GM18873 (cell line): ENCODE results near the gene ATG16L2.
"Not testable (repeated sequence)": the region's sequence is repeated elsewhere in the genome, so short reads cannot be mapped to it uniquely, and the experiment has no call there.

Source experiments
- ATAC-seq: cut with Tn5 transposase; IDR thresholded peaks from one replicate; pipeline ENCODE4 v1.9.1; 2021; ENCODE audit warnings: mild to moderate bottlenecking, moderate library complexity, moderate number of reproducible peaks; ENCODE audit not compliant: unreplicated experiment, low FRiP score

Gene ATG16L2

DNA sequence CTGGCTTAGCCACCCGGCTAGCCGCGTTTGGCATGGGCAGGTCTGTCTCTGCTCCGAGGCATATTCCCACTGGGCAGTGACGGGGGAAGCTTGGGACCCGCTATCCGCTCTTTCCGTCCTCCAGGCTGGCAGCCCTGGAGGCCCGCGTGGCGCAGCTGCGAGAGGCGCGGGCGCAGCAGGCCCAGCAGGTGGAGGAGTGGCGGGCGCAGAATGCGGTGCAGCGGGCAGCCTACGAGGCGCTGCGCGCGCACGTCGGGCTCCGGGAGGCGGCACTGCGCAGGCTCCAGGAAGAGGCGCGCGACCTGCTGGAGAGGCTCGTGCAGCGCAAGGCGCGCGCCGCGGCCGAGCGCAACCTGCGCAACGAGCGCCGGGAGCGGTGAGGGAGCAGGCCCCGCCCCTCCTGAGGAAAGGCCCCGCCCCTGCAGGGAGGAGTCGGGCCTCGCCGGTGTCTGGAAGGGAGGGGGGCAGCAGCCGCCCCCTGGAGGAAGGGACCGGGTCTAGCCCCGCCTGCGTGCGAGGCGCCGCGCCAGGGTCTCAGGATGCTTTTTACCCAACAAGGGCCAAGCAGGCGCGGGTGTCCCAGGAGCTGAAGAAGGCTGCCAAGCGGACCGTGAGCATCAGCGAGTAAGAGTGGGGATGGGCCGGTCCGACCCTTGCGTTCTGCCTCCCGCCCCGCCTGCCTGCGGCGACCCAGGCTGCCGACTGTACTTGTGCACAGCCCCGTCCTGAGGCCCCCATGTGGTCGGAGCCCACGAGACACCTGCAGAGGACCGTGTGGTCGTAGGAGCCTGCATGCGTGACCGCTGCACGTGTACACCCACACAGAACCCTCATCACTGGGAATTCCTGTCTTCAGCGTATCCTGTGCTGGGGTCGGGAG lies 7.9 kb downstream of the ATG16L2 start:
- no peak for ATAC-seq

DNA sequence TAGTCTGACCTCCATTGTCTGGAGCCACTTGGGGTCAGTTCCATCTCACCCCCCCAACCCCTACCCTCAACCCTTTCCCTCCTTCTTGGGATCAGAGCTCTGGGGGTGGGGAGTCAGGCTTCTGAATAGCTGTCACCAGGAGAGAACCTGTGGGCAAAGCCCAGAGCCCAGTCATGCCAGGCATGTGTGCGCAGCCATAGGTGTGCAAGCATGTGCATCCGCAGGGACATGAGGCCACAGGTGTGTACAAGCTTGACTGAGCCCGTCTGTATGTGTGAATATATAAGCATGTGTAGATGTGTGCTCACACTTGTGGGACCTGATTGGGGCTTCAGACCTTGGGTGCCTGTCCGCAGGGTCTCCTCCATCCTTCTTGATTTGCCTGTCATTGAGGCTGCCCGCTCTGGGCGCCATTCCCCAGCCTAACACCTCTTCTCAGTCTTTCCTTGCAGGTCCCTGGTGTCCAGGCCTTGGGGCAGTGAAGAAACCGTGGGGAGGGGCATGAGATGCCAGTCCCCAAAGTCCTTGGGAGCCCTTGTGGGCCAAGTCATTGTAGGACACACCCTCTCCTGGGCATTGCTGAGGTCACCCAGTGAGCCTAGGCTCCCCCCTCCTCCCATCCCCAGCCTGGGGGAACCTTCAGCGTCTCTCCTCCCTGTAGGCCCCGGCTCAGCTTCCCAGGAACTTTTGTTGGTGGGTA lies 9.0 kb downstream of the ATG16L2 start:
- no peak for ATAC-seq

DNA sequence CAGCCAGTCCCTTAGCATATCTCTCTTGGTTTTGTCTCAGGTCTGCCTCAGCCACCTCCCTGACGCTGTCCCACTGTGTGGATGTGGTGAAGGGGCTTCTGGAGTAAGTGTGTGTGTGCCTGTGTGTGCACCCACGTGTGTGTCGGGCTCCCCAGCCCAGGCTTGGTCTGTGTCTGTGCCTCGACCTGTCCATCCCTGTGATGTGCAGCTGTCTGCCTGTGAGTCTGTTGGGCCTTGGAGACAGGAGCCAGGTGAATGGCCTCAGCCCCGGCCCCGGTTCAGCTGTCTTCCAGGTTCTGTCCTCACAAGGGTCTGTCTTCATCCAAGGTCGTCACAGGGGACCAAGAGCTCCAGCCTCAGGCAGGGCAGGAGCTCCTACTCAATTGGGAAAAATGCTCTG lies 9.8 kb downstream of the ATG16L2 start:
- no peak for ATAC-seq

DNA sequence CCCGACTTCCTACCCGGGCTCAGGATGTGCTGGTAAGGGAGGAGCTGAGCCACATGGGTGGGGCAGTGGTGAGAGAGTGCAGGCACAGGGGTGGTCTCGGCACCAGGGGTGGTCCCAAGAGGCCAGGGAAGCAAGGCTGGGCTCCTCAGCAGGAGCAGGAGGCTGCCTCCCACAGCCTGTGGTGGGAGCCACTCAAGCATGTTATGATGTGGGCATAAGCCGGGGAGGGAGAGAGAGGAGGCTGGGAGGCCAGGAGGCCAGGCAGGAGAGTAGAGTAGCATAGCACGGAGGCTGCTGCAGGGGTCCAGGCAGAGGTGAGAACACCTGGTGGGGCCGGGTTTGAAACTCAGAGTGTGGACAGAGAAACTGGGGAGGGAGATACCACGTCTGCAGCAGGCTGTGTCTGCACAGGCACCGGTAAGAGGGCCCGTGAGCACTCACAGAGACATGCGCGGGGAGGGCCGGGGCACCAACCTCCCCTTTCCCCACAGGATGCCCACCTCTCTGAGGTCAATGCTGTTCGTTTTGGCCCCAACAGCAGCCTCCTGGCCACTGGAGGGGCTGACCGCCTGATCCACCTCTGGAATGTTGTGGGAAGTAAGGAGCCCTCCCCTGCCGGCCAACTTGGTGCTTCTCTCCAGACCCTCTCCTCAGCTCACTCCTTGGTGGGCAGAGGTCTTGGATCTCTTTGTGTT lies 10.7 kb downstream of the ATG16L2 start:
- ATAC-seq = no peak

DNA sequence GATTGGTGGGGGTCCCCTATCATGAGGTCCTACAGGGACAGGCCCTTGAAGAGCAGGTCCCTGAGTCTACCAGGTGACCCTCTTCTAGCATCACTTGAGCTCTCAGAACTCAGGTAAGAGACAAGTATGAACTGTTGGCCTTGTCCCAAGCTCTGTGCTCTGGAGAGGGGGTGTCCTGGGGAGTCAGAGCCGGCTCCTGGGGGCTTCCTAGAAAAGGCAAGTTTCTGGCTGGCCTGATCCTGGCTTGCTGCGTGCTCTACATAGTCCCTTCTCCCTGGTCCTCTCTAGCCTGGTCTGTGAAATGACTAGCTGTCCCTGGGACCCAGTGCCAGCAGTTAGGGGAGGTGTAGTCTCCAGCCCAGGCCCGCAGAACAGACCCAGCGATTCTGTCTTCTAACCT lies 11.4 kb downstream of the ATG16L2 start:
- no peak for ATAC-seq

DNA sequence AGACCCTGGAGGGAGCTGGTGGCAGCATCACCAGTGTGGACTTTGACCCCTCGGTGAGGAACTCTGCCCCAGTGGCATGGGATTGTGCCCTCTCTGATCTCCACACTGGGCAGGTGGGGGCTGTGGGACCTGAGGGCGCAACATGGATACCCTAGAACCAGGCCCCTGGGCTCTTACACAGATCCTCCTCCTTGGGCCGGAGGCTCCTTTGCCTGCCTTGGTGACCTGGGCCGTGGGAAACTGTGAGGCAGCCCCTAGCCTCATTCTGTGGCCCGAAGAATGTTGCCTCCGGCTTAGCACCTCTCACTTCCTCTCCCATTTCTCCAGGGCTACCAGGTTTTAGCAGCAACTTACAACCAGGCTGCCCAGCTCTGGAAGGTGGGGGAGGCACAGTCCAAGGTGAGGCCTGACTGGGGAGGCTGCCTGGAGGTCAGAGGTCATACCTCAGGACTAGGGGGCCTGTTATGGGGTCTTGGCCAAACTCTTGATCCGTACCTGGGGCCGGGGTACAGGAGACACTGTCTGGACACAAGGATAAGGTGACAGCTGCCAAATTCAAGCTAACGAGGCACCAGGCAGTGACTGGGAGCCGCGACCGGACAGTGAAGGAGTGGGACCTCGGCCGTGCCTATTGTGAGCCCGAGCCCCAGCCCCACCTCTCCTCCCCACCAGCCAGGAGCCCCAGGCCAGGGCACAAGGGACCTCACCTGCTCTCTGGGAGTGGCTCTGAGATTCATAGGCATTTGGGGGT lies 12.2 kb downstream of the ATG16L2 start:
- no peak for ATAC-seq

DNA sequence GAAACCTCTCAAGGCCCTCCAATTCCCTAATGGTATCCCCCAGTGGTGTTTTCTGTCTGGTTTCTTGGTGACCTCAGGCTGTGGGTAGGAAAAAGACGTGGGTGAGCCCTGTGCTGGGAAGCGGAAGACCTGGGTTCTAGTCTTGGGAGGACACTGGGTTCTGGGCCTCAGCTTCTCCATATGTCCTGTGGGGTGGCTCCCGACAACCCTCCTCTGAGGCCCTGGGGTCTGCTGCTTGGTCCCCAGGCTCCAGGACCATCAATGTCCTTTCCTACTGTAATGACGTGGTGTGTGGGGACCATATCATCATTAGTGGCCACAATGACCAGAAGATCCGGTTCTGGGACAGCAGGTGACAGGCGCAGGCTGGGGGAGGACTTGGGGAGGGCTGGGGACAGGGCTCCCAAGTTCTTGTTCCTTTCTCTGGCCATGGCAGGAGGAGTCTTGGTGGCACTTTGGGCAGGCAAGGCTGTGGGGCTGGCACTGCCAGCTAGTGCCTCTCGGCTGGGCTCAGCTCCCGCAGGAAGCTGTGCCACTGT lies 12.8 kb downstream of the ATG16L2 start:
- ATAC-seq = no peak

DNA sequence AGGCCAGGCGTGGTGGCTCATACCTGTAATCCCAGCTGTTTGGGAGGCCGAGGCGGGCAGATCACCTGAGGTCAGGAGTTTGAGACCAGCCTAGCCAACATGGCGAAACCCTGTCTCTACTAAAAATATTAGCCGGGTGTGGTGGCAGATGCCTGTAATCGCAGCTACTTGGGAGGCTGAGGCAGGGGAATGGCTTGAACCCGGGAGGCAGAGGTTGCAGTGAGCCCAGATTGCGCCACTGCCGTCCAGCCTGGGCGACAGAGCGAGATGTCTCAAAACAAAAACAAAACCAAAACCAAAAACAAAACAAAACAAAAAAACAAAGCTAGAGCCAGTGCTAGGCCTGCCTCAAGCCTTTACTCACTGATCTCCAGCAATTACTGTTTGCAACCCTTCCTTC lies 13.4 kb downstream of the ATG16L2 start:
- not testable (repeated sequence) for ATAC-seq

DNA sequence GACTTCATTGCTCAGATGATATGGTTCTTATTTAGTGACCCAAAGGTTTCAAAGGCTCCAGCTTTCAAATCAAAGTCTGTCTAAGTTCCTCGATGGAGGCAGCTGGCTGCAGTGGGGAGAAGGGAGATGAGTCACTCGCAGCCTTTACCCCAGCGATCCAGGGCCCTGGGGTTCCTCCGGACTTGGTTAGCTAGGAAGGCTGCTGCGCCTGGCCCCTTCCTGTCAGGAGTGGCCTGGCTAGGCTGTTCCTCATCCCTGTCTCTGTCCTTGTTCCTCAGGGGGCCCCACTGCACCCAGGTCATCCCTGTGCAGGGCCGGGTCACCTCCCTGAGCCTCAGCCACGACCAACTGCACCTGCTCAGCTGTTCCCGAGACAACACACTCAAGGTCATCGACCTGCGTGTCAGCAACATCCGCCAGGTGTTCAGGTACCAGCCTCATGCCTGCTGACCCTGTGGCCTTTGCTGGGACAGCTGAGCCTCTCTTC lies 13.9 kb downstream of the ATG16L2 start:
- ATAC-seq = no peak

DNA sequence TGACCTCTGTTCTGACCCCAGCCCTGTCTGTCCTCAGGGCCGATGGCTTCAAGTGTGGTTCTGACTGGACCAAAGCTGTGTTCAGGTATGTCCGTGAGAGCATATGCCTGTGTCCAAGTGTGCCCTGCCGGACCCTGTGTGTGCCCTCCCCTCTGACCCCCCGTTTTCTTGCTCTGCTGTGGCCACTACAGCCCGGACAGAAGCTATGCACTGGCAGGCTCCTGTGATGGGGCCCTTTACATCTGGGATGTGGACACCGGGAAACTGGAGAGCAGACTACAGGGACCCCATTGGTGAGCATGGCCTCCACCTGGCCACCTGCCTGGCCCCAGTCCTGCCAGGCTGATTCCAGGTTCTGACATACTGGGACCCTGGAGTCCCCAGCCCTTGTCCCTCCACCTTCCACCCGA lies 14.5 kb downstream of the ATG16L2 start:
- no peak for ATAC-seq

DNA sequence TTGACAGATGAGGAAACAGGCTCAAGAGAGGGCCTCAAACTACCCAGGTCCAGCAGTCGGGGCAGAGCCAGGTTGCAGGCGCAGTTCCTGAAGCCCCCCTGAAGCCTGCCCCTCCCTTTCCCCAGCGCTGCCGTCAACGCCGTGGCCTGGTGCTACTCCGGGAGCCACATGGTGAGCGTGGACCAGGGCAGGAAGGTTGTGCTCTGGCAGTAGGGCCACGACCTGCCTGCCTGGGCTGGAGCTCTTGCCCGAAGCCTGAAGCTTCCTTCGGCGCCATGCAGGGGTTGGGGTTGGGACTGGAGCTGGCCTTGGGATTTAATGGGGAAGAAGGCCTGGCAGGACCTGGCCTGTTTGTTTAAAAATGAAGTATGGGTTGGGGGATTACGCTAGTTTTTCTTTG lies 15.0 kb downstream of the ATG16L2 start:
- no peak for ATAC-seq

DNA sequence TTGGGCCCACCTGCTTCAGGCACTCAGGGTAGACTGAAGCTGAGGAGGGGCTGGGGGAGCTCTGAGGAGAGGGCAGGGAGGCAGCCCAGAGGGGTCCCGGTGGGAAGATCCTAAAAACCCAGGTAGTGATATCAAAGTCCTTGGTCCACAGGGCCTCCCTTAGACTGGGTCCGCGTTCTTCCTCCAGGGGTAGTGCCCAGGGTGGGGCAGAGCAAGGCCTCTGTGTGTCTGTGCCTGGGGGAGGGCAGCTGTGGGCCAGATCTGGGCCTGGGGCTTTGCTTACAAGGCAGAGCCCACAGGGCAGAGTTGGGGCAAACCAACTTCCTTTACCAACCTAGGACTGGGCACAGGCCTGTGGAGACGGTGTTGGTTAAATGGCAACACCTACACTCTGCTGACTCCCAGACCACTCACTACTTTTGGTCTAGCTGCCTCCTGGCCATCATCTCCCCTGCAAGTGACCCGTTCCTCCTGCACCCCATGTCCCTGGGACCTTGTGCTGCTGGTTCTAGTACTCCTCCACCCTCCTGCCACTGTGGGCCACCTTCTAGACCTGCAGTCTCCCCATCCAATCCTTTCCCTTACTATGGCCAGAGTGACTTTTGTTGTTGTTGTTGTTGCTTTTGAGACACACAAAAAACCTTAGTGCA lies 15.8 kb downstream of the ATG16L2 start:
- no peak for ATAC-seq

DNA sequence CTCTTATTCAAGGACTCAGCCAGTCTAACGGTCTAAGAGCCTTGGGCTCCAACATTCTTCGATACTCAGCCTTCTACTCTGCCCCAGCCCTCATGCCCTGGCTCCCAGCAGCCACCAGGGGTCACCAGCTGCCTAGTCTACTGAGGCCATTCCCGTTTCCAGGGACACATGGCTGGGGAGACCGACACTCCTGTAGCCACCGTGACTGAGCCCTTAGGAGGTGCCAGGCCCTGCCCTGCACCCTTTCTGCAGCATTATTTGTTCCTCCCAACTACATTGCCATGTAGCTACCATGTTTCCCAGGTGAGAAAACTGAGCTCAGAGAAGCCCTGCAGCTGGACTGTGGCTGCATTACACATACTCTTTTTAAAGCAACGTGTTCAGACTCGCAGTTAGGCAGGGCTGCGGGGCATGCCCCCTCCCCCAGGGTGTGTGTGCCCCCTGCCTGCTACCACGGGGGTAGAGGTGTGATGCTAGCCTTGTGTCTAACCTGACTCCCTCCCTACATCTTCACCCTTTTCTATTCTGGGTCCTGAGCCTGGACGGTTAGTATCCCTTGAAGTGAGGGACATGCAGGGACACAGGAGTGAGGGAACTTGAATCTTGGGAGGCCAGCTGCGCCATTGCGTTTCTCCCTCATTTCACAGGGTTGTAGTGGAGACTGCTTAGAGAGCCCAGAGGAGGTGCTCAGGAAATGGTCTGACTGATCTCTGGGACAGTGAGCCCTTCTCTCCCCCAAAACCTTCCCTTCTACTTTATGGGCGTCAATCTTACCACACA lies 17.5 kb downstream of the ATG16L2 start:
- ATAC-seq = no peak

DNA sequence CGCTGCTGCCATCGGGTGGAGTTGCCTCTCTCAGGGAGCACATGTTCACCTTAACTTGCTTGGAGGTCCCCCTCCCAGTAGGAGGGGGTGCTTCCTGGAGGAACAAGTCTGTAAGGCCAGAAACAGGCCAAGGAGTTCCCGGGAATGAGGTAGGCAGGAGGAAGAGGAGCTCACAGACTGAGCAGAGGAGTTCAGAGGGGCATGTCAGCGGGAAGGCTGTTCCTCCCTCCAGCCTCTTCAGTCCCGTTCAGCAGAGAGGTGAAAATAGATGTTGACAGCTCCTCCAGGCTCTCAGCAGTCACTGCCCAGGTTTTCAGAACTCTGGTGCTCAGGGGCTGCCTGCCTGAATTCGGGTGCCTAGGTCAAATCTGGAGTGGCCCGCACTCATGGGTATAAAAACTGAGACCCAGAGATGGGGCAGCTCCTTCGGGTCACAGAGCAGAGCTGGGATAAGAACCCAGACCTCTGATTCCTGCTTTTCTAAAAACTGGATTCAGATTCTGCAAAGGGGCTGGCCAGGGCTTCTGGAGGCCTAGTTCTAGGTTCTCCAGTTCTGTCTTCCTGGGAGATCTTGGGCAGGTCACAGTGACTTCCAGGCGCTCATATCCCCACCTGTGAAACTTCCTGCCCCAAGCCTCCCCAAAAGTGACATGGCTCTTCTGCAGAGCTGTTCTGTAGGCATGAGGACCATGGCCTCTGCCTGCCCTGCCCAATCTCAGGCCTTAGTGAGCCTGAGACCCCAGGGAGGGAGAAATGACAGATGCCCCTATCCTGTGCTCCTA lies 18.3 kb downstream of the ATG16L2 start:
- ATAC-seq = no peak

DNA sequence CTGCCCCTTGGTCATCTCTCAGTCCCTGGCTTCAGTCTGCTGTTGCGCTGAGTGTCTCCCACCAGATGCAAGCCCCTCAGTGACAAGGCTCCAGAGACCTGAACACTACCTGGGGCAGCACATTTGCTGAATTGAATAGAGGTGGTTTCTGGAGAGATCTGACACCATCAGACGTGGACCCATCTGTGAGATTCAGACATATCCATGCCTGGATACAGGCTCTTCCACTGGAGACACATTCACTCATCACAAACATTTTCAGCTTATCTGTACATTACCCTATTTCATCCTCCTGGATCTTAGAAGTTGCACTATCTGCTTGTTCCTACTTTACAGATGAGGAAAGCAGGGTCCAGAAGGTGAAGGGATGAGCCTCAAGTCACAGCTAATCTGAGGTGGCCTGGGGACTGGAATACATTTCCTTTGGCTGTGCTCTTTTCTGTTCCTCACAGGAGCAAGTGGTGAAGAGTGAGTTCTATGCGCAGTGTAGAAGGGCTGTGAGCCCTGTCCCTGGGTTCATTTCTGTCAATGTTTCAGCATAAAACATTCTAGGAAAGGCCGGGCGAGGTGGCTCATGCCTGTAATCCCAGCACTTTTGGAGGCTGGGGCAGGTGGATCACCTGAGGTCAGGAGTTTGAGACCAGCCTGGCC lies 19.0 kb downstream of the ATG16L2 start:
- ATAC-seq = no peak

DNA sequence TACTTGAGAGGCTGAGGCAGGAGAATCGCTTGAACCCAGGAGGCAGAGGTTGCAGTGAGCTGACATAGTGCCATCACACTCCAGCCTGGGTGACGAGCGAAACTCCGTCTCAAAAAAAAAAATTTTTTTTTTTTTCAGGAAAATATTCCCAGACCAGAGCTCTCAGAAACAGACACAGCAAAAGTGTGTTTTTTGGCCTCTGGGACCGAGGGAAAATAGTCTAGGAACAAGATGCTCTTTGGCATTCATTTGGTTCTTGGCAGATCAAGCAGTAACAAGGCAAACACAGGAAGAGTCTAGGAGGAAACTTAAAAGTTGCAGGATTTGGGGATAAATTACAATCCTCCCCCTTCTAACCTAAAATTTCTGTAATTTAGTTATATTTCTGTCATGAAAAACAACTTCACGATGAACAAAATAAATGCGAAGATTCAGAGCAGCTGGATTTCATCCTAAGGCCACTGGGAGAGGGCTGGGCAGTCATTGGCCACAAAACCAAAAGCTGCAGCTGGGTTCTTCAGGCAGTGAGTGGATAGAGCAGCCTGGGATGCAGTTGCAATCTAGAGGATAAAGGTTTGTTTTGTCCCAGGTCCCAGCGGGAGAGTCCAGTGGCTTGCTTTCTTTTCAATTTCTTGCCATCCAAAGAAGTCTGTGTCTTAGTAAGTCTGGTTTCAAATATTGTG lies 19.7 kb downstream of the ATG16L2 start:
- no peak for ATAC-seq

DNA sequence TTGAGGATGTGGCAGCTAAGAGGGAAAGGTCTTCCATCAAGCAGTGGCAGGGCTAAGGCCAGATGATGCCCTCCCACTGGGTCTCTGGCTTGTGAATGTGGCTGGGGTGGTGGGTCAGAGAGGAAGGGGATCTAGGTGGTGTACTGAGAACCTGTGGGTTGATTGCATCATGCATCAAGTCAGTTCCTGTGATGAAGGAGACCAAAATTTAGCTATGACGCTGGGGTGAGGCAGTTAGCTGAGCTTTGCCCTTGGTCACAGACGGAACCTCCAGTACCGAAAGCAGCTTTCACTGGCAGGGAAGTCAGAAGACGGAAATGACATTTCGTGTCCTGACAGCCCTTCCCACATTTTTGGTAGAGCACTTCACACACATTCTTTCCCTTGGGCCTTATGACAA lies 20.7 kb downstream of the ATG16L2 start:
- ATAC-seq = no peak
